Omental fat pad (tissue), 4 donors: ENCODE data around the gene RTKN. TPM values are rescaled to one million over a fixed set of nuclear protein-coding genes. Genes with fewer than 3 reads are reported as not detected.
"Not testable (repeated sequence)": the region's sequence is repeated elsewhere in the genome, so short reads cannot be mapped to it uniquely, and the experiment has no call there.

Experiments used
- ATAC-seq: fragments of 150-250 bp; one replicate; pipeline ENCODE4 v1.9.1; 2016; ENCODE audit warnings: mild to moderate bottlenecking, moderate library complexity; ENCODE audit not compliant: low FRiP score
- DNase-seq: peaks from one replicate; pipeline ENCODE4 v3.0.0-alpha.2; 2019; ENCODE audit warnings: low spot score
- total RNA-seq, 4 donors: library from RNA; depleted of rRNA; stranded (reverse); fragments of >200 nt; gene quantifications; one replicate each; pipeline ENCODE4 v1.1.0, GENCODE V29; 2016
- TF ChIP-seq, protein P1 (sequence below), 3 donors: fragments of 450-650 bp; IDR thresholded peaks; one replicate each; pipeline ENCODE4 v1.5.1; 2016 to 2017; ENCODE audit warnings: antibody characterized with exemption in 3 of 3, mild to moderate bottlenecking in 3 of 3, moderate library complexity in 2 of 3

Gene RTKN, protein sequence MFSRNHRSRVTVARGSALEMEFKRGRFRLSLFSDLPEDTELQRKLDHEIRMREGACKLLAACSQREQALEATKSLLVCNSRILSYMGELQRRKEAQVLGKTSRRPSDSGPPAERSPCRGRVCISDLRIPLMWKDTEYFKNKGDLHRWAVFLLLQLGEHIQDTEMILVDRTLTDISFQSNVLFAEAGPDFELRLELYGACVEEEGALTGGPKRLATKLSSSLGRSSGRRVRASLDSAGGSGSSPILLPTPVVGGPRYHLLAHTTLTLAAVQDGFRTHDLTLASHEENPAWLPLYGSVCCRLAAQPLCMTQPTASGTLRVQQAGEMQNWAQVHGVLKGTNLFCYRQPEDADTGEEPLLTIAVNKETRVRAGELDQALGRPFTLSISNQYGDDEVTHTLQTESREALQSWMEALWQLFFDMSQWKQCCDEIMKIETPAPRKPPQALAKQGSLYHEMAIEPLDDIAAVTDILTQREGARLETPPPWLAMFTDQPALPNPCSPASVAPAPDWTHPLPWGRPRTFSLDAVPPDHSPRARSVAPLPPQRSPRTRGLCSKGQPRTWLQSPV
- total RNA-seq, result 10 to 100 TPM in 3 of 4 donors, 1 to 10 TPM in 1; 9.1 to 32.2 (median 19.3) TPM

DNA sequence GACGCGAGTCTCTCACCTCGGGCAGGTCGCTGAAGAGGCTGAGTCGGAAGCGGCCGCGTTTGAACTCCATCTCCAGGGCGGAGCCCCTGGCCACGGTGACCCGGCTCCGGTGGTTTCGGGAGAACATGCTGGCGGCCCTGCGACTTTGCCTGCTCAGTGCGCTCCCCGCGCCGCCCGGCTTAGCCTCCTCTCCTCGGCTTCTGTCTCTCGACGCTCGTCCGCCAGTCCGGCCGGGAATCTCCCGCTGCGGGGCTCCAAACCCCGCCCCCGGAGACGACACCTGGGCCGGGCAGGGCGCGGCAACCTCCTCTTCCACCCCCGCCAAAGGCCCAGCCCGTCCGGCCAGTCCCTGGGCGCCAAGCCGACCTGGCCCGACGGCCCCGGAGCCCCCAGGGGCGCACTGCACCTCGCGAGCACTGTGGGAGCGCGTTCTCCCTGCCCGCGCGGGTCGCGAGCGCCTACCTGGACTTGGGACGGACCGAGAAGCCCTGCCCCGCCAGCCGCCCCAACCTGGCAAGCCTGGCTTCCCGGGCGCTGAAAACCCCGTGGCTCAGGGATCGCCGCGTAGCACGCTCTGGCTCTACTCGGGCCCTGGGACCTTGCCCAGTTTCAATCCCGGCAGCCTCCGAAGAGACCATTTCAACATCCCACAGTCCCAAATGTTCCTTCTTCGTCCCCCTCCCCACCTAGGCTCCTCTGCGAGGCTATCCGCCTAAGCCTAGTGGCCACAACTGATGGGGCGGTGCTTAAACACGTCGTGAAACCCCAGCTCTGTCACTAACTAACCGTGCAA is at the start of gene RTKN:
Gene RTKN (minus strand): TSS at position 248 of the 793 bp plus-strand sequence. CDS start 121 bp downstream, at position 127.
- ATAC-seq (peak; percentile 83), DNase-seq (no peak)
- TF ChIP-seq, protein P1, sequence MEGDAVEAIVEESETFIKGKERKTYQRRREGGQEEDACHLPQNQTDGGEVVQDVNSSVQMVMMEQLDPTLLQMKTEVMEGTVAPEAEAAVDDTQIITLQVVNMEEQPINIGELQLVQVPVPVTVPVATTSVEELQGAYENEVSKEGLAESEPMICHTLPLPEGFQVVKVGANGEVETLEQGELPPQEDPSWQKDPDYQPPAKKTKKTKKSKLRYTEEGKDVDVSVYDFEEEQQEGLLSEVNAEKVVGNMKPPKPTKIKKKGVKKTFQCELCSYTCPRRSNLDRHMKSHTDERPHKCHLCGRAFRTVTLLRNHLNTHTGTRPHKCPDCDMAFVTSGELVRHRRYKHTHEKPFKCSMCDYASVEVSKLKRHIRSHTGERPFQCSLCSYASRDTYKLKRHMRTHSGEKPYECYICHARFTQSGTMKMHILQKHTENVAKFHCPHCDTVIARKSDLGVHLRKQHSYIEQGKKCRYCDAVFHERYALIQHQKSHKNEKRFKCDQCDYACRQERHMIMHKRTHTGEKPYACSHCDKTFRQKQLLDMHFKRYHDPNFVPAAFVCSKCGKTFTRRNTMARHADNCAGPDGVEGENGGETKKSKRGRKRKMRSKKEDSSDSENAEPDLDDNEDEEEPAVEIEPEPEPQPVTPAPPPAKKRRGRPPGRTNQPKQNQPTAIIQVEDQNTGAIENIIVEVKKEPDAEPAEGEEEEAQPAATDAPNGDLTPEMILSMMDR (IDR thresholded peaks at IDR 0.05), result no peak

DNA sequence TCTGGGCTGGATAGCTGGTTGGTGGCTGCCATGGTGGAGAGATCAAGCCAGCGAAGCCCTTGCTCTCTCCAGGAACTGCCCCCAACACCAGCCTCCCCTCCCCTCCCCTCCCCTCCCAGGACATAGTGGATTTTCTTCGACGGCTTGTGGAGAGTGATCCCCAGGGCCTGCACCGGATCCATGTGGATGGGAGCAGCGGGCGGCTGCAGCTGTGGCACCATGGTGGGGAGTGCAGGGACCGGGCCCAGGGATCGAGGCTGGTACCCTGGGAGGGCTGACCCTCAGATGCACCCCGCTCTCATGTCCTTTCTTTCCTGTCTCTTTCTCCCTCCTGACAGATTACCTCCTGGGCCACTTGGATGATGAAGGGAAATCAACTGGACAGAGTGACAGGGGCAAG is 48.2 kb upstream of the RTKN start:
- TF ChIP-seq, protein P1 (IDR thresholded peaks at IDR 0.05), result no peak
- ATAC-seq, result no peak
- DNase-seq, result no peak

DNA sequence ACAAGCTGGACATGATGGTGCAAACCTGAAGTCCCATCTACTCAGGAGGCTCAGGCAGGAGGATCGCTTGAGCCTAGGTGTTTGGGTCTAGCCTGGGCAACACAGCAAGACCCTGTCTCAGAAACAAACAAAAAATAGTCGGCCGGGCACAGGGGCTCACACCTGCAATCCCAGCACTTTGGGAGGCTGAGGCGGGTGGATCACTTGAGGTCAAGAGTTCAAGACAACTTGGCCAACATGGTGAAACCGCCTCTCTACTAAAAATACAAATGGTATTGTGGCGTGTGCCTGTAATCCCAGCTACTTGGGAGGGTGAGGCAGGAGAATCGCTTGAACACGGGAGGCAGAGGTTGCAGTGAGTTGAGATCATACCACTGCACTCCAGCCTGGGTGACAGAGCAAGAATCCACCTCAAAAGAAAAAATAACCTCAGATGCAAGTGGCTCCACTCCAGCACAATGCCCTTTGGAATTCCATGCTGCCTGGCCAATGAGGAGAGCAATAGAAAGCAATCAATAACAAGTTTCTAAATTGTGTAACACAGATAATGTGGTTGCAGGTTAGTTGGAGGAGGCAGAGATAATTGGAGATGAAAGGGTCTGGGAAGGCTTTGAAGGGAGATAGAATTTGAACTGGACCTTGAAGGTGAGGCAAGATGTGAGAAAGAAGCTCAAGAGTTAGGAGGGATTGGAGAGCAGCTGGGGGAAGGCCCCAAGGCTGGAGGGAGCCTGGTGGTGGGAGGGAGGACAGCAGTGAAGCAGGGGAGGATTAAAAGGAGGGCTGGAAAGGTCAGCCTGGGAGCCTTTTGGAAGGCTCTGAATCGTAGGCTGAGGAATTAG is 47.1 kb upstream of the RTKN start:
- DNase-seq, result no peak
- TF ChIP-seq, protein P1 (IDR thresholded peaks at IDR 0.05), result no peak
- no peak for ATAC-seq

DNA sequence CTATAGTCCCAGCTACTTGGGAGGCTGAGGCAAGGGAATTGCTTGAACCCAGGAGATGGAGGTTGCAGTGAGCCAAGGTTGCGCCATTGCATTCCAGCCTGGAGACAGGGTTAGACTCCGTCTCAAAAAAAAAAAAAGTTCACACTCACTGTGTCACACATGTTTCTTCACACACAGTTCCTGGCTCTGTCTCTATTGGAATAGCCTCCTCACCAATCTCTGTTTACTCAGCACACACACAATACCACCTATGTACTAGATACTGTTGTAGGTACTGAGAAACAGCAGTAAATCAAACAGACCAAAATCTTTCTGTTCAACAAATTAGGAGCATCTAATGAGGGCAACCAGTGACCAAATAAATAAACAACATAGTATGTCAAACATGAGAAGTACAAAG is 44.4 kb upstream of the RTKN start:
- DNase-seq, result no peak
- ATAC-seq, result no peak
- TF ChIP-seq, protein P1 (IDR thresholded peaks at IDR 0.05), result no peak

DNA sequence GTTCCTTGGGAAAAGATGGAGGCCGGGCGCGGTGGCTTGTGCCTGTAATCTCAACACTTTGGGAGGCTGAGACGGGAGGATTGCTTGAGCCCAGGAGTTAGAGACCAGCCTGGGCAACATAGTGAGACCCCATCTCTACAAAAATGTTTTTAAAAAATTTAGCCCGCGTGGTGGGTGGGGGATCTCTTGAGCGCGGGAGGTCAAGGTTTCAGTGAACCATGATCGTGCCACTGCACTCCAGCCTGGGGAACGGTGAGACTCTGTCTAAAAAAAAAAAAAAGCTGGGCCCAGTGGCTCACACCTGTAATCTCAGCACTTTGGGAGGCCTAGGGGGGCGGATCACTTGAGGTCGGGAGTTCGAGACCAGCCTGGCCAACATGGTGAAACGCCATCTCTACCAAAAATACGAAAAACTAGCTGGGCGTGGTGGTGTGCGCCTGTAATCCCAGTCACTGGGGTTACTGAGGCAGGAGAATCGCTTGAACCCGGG is 42.0 kb upstream of the RTKN start:
- not testable (repeated sequence) for ATAC-seq, DNase-seq

DNA sequence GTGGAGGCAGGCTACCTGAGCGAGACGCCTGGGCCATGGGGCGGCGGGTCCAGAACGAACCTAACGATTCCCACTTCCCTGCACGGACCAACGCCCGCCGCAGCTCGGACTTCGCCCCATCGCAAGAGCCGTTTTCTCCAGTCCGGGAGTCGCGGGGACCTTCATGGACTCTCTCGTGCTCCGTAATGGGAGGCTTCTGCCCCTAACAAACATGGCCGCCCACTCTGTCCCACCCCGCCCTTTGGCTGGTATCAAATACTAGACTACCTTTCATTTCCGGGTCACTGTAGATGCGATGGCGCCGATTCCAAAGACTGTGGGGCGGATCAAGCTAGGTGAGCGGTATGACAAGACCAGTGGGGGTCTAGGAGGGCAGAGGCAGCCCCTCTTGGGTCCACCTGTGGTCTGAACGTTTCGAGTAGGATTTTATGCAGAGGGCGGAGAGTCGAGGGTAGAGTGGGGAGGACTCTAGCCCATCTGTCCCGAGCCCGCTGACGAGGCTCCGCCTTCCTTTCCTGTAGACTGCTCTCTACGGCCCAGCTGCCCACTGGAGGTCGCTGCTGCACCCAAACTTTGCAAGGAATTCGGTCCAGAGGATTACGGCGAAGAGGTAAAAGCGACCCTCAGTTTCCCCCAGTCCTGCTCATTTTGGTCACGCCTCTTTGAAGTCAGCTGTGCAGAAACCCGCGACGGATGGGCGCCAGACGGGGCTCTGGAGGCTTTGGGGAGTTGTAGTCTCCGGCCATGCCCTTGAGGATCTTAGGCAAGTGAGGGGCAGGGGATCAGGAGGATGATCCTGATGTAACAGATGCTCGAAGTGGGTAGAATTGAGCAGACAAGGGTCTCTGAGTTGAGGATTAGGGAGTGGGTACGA is 41.3 kb upstream of the RTKN start, which contains the start of the genes CCDC142 and TTC31:
Gene CCDC142 (minus strand): TSS at position 198 of the 874 bp plus-strand sequence. CDS start 161 bp downstream, at position 37.
Gene TTC31 (plus strand): TSS at position 281 of the 874 bp plus-strand sequence. CDS start 15 bp downstream, at position 296.
- TF ChIP-seq, protein P1 (IDR thresholded peaks at IDR 0.05), result no peak
- ATAC-seq, result peak; percentile 98
- peak; percentile 93 for DNase-seq
